ENCODE measurements around the gene CELSR2.

DNA sequence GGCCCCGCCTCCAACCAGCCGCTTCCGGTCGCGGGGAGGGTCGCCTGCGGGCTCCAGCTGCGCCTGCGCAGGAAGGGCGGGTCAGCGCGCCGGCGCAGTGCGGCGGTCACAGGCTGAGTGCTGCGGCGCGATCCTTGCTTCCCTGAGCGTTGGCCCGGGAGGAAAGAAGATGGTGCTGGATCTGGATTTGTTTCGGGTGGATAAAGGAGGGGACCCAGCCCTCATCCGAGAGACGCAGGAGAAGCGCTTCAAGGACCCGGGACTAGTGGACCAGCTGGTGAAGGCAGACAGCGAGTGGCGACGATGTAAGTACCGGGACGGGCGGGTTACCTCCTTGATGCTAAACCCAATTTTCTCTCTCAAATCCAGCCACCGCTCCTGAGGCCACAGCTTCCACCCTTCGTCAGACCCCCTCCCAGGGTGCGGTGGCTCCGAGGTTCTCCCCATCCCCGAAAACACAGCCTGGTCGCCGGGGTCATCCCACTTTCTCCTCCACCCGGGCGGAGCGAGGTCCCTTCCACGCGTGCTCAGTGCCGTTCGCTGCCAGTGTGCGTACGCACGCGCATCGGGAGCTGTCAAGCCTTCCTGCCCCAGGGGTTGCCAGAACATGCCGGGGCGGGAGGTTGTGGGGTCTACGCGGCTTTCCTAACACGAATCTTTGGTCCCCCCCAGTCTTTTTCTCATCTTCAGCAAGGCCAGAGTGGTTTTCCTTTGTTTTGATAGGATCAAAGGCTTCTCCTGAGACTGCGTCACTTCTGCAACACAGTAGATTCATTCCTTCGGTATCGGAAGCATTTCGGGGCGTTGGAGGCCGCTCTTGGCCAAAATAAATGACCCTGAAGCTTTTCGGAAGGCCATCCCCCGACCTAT is 35.3 kb upstream of the CELSR2 start, which contains the start of gene SARS1:
- TF ChIP-seq, protein P1, sequence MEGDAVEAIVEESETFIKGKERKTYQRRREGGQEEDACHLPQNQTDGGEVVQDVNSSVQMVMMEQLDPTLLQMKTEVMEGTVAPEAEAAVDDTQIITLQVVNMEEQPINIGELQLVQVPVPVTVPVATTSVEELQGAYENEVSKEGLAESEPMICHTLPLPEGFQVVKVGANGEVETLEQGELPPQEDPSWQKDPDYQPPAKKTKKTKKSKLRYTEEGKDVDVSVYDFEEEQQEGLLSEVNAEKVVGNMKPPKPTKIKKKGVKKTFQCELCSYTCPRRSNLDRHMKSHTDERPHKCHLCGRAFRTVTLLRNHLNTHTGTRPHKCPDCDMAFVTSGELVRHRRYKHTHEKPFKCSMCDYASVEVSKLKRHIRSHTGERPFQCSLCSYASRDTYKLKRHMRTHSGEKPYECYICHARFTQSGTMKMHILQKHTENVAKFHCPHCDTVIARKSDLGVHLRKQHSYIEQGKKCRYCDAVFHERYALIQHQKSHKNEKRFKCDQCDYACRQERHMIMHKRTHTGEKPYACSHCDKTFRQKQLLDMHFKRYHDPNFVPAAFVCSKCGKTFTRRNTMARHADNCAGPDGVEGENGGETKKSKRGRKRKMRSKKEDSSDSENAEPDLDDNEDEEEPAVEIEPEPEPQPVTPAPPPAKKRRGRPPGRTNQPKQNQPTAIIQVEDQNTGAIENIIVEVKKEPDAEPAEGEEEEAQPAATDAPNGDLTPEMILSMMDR (IDR thresholded peaks at IDR 0.05; ENCODE audit: borderline replicate concordance, extremely low read depth, low read length, poor library complexity, severe bottlenecking): no peak
- no peak for TF ChIP-seq EZH2 (IDR thresholded peaks at IDR 0.05; ENCODE audit: borderline replicate concordance, low read depth, low read length, severe bottlenecking)

Measured in DND-41 (cell line).